HCT116 (cell line): ENCODE measurements around the gene FHIT. TPM values are rescaled to one million over a fixed set of nuclear protein-coding genes. Genes with fewer than 3 reads are reported as not detected.

Experiments
- ATAC-seq: fragments of 200-7000 bp; cut with Tn5 transposase; 2 replicates; pipeline ENCODE4 v1.9.1; 2020; ENCODE audit warnings: mild to moderate bottlenecking, moderate library complexity
- BruUV-seq: library from RNA; stranded (reverse); fragments of 400-500 nt; replicated peaks from 2 replicates; lab custom pipeline; 2021; lab: Mats Ljungman, UMichigan
- CTCF ChIA-PET: fragments of 300-600 bp; sonication (Branson Sonifier 250); formaldehyde crosslinking; loops from one replicate; lab custom pipeline; 2021; ENCODE audit warnings: antibody characterized with exemption; lab: Charles Lee
- POLR2A ChIA-PET: fragments of 300-600, 350-600 bp; sonication (Branson Sonifier 250); formaldehyde crosslinking; loops from one replicate; lab custom pipeline; 2021; ENCODE audit warnings: antibody characterized with exemption; lab: Charles Lee
- RAD21 ChIA-PET, 2 experiments: fragments of 300-600 bp; sonication (Branson Sonifier 250); formaldehyde crosslinking; loops; one replicate each; lab custom pipeline; 2023; ENCODE audit warnings: low total read pairs in 2 of 2; ENCODE audit not compliant: uncharacterized antibody in 2 of 2, unreplicated experiment in 2 of 2, low non-redundant PET in 1 of 2; lab: Charles Lee
- DNase-seq: peaks from one replicate; pipeline ENCODE4 v3.0.0-alpha.2; 2010; ENCODE audit warnings: low read depth, low spot score
- H2AFZ ChIP-seq: fragments of 200-600 bp; shearing (Covaris generic), sonication (generic); 2 replicates; pipeline ENCODE4 v1.6.1; 2017; ENCODE audit warnings: low read depth, mixed run types, mixed read lengths, antibody characterized with exemption, low read length; ENCODE audit not compliant: poor library complexity, severe bottlenecking
- H3K27ac ChIP-seq: 2 replicates; pipeline ENCODE4 v1.5.1; 2012; ENCODE audit warnings: low read depth, low read length
- H3K27me3 ChIP-seq: fragments of 200-600 bp; sonication (generic); 2 replicates; pipeline ENCODE4 v1.6.1; 2016; ENCODE audit warnings: mixed run types, low read length, mixed read lengths; ENCODE audit not compliant: insufficient read depth
- H3K36me3 ChIP-seq, 2 experiments: fragments of 200-500 bp in 1 of 2; fragments of 200-600 bp in 1 of 2; sonication (Bioruptor generic) in 1 of 2; sonication (generic) in 1 of 2; 2 replicates each; pipeline versions ENCODE4 v1.5.1 to v1.6.1; 2014 to 2016; ENCODE audit warnings: low read length in 2 of 2, inconsistent platforms in 1 of 2, mixed read lengths in 1 of 2, mixed run types in 1 of 2; ENCODE audit not compliant: insufficient read depth in 2 of 2, control insufficient read depth in 1 of 2
- H3K4me1 ChIP-seq, 2 experiments: fragments of 200-600 bp in 1 of 2; sonication (generic) in 1 of 2; 2 replicates each; pipeline versions ENCODE4 v1.5.1 to v1.6.1; 2012 to 2017; ENCODE audit warnings: low read length in 2 of 2, inconsistent platforms in 1 of 2, mild to moderate bottlenecking in 1 of 2, mixed read lengths in 1 of 2, mixed run types in 1 of 2, moderate library complexity in 1 of 2; ENCODE audit not compliant: insufficient read depth in 2 of 2, control insufficient read depth in 1 of 2
- H3K4me2 ChIP-seq: fragments of 200-600 bp; sonication (generic); 2 replicates; pipeline ENCODE4 v1.6.1; 2017; ENCODE audit warnings: mixed run types, low read length, mixed read lengths
- H3K4me3 ChIP-seq, 2 experiments: fragments of 200-600 bp in 1 of 2; sonication (generic) in 1 of 2; replicated peaks in 1 of 2; 2 replicates each; pipeline ENCODE4 v1.5.1; 2011 to 2016; ENCODE audit warnings: low read length in 2 of 2, control low read depth in 1 of 2, low read depth in 1 of 2, mild to moderate bottlenecking in 1 of 2, mixed read lengths in 1 of 2, mixed run types in 1 of 2
- H3K79me2 ChIP-seq: fragments of 200-600 bp; sonication (generic); 2 replicates; pipeline ENCODE4 v1.6.1; 2017; ENCODE audit warnings: mild to moderate bottlenecking, mixed run types, low read length, moderate library complexity, mixed read lengths; ENCODE audit not compliant: insufficient read depth
- H3K9ac ChIP-seq: fragments of 200-600 bp; sonication (generic); 2 replicates; pipeline ENCODE4 v1.6.1; 2016; ENCODE audit warnings: low read length, mixed read lengths
- H3K9me2 ChIP-seq: fragments of 200-600 bp; sonication (generic), shearing (Covaris generic); 2 replicates; pipeline ENCODE4 v1.6.1; 2017; ENCODE audit warnings: mixed run types, mild to moderate bottlenecking, moderate library complexity; ENCODE audit not compliant: insufficient read depth
- H3K9me3 ChIP-seq, 2 experiments: fragments of 200-500 bp in 1 of 2; fragments of 200-600 bp in 1 of 2; sonication (Bioruptor generic) in 1 of 2; sonication (generic) in 1 of 2; 2 replicates each; pipeline ENCODE4 v1.6.1; 2014 to 2017; ENCODE audit warnings: low read length in 2 of 2, mixed read lengths in 2 of 2, inconsistent platforms in 1 of 2, low read depth in 1 of 2, mild to moderate bottlenecking in 1 of 2, mixed run types in 1 of 2, moderate library complexity in 1 of 2; ENCODE audit not compliant: control insufficient read depth in 1 of 2, insufficient read depth in 1 of 2
- H4K20me1 ChIP-seq: fragments of 200-600 bp; sonication (generic), shearing (Covaris generic); 2 replicates; pipeline ENCODE4 v1.6.1; 2017; ENCODE audit warnings: mixed run types, mild to moderate bottlenecking, moderate library complexity; ENCODE audit not compliant: insufficient read depth
- CEBPB ChIP-seq: IDR thresholded peaks from 2 replicates; pipeline ENCODE4 v1.6.1; 2012; ENCODE audit warnings: low read depth
- EGR1 ChIP-seq: IDR thresholded peaks from 2 replicates; pipeline ENCODE4 v1.6.1; 2012; ENCODE audit warnings: low read depth
- EZH2 ChIP-seq: fragments of 200-600 bp; sonication (generic); IDR thresholded peaks from 2 replicates; pipeline ENCODE4 v1.6.1; 2017; ENCODE audit warnings: antibody characterized with exemption, mixed run types
- JUND ChIP-seq: IDR thresholded peaks from 2 replicates; pipeline ENCODE4 v1.6.1; 2012
- POLR2A ChIP-seq: IDR thresholded peaks from 2 replicates; pipeline ENCODE4 v1.7.0; 2011; ENCODE audit warnings: borderline replicate concordance; ENCODE audit not compliant: insufficient read depth, insufficient read length; ENCODE audit errors: extremely low read depth
- POLR2AphosphoS5 ChIP-seq: IDR thresholded peaks from 2 replicates; pipeline ENCODE4 v1.6.1; 2011; ENCODE audit warnings: mild to moderate bottlenecking, low read depth, low read length, moderate library complexity
- SP1 ChIP-seq: IDR thresholded peaks from 2 replicates; pipeline ENCODE4 v1.6.1; 2012; ENCODE audit warnings: low read depth
- TCF7L2 ChIP-seq: IDR thresholded peaks from 2 replicates; pipeline ENCODE4 v1.7.0; 2011; ENCODE audit warnings: borderline replicate concordance, inconsistent platforms; ENCODE audit not compliant: insufficient read depth, insufficient read length; ENCODE audit errors: extremely low read depth
- YY1 ChIP-seq: IDR thresholded peaks from 2 replicates; pipeline ENCODE4 v1.6.1; 2011; ENCODE audit warnings: low read length, low read depth, moderate library complexity, mild to moderate bottlenecking; ENCODE audit not compliant: insufficient replicate concordance; ENCODE audit errors: extremely low read depth
- ZFX ChIP-seq: fragments of 450-650 bp; IDR thresholded peaks from 2 replicates; pipeline ENCODE4 v1.6.1; 2017
- ZNF274 ChIP-seq: fragments of 200-500 bp; sonication (Bioruptor generic); IDR thresholded peaks from 2 replicates; pipeline ENCODE4 v1.6.1; 2014; ENCODE audit warnings: mild to moderate bottlenecking, low read depth, low read length, inconsistent platforms
- intact Hi-C: fragments of 100-400 bp; cut with micrococcal nuclease; formaldehyde crosslinking; loops from 2 replicates; pipeline ENCODE4 v1.10.0; 2022
- total RNA-seq: library from RNA; stranded (reverse); gene quantifications from one replicate; pipeline ENCODE4 v1.2.1, GENCODE V29; 2021; ENCODE audit not compliant: unreplicated experiment
- TF ChIP-seq, protein P1 (sequence below): IDR thresholded peaks from 2 replicates; pipeline ENCODE4 v1.6.1; 2011; ENCODE audit warnings: mild to moderate bottlenecking, low read length, moderate library complexity; ENCODE audit not compliant: insufficient replicate concordance; ENCODE audit errors: extremely low read depth

The FHIT gene
- total RNA-seq, 1 experiment from 2014 or later = 20.1 TPM

DNA sequence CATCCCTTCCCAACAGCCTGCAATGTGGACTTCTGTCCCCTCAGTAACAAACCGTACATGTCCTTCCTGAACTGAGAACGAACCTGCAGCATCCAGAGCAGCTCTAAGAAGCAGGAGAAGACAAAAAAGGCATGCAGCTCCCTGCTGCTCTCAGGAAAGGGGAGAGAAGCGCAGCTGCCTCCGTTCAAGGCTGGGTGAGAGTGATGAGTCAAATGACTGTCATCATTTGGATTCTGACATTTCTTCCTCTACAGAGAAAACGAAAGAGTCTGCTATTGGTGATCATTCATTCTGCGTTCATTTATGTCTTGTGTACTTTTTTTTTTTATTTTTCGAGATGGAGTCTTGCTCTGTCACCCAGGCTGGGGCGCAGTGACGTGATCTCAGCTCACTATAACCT is 677.8 kb downstream of the FHIT start:
- Histone ChIP-seq H3K9me3 (no peaks in the 10 kb centered on the region), H3K27ac (no peak overlapping the region), H3K9me2 (no peaks in the 10 kb centered on the region), H2AFZ (no peak overlapping the region), H3K36me3 (no peaks in the 10 kb centered on the region), H3K27me3 (no peaks in the 10 kb centered on the region), H3K4me3 (no peak overlapping the region), H3K4me2 (no peak overlapping the region), H3K79me2 (no peaks in the 10 kb centered on the region), H4K20me1 (no peaks in the 10 kb centered on the region), H3K4me1 (no peaks in the 10 kb centered on the region), H3K9ac (no peak overlapping the region)
- BruUV-seq = no TSS peak
- ATAC-seq (no peak), DNase-seq (no peak)
- RAD21 ChIA-PET = no interaction called here
- intact Hi-C loops = no loop called here
- CTCF ChIA-PET = no interaction called here
- TF ChIP-seq POLR2A (no peak), YY1 (no peak), TCF7L2 (no peak), CEBPB (no peak), EZH2 (no peak), ZNF274 (no peak), ZFX (no peak), EGR1 (no peak), POLR2AphosphoS5 (no peak), SP1 (no peak), JUND (no peak)
- TF ChIP-seq, protein P1, sequence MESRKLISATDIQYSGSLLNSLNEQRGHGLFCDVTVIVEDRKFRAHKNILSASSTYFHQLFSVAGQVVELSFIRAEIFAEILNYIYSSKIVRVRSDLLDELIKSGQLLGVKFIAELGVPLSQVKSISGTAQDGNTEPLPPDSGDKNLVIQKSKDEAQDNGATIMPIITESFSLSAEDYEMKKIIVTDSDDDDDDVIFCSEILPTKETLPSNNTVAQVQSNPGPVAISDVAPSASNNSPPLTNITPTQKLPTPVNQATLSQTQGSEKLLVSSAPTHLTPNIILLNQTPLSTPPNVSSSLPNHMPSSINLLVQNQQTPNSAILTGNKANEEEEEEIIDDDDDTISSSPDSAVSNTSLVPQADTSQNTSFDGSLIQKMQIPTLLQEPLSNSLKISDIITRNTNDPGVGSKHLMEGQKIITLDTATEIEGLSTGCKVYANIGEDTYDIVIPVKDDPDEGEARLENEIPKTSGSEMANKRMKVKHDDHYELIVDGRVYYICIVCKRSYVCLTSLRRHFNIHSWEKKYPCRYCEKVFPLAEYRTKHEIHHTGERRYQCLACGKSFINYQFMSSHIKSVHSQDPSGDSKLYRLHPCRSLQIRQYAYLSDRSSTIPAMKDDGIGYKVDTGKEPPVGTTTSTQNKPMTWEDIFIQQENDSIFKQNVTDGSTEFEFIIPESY = no peak
- POLR2A ChIA-PET = no interaction called here
